Tibial nerve (tissue), 4 donors: Measurements from ENCODE around the gene MAP4K2.

ENCODE experiments used
- CTCF ChIP-seq, 5 experiments: fragments of 200-600 bp in 3 of 5; fragments of 450-650 bp in 2 of 5; sonication (generic) in 3 of 5; IDR thresholded peaks; one replicate each; pipeline ENCODE4 v1.5.1; 2016 to 2019; ENCODE audit warnings: antibody characterized with exemption in 5 of 5, mild to moderate bottlenecking in 3 of 5, moderate library complexity in 2 of 5
- EP300 ChIP-seq, 2 donors: sonication (generic); formaldehyde crosslinking; IDR thresholded peaks; one replicate each; pipeline ENCODE4 v1.6.1; 2017; ENCODE audit warnings: antibody characterized with exemption in 2 of 2, mild to moderate bottlenecking in 1 of 2
- POLR2A ChIP-seq, 2 donors: fragments of 450-650 bp; IDR thresholded peaks; one replicate each; pipeline ENCODE4 v1.6.1; 2017; ENCODE audit warnings: antibody characterized with exemption in 2 of 2, mild to moderate bottlenecking in 2 of 2, moderate library complexity in 2 of 2

- TF ChIP-seq POLR2A (IDR thresholded peaks at IDR 0.05), result no peak
- TF ChIP-seq CTCF (IDR thresholded peaks at IDR 0.05), result no peak
- no peak for TF ChIP-seq EP300 (IDR thresholded peaks at IDR 0.05)
Measured at GRCh38 chr11:64800303-64801157, 2.5 kb downstream of the MAP4K2 start.
